ENCODE data around the gene SAPCD2.

GRCh38 chr9:137044502-137045177 is 25.7 kb downstream of the SAPCD2 start:
- TF ChIP-seq CTCF (IDR thresholded peaks at IDR 0.05) (no peak), POLR2A (IDR thresholded peaks at IDR 0.05) (peak in 1 of 2 donors; percentile 15)

All from uterus (tissue), 2 donors.